Measurements from ENCODE around the gene MYO7B. TPM values are rescaled to one million over a fixed set of nuclear protein-coding genes. Genes with fewer than 3 reads are reported as not detected.
A peak's percentile ranks its signal among the peaks of the same experiment; 100 is the strongest.

MYO7B gene
- total RNA-seq, 3 donors from 2014 or later = 0.32 to 2.3 TPM; not detected in 1

- TF ChIP-seq POLR2A (IDR thresholded peaks at IDR 0.05) (no peak), POLR2AphosphoS5 (IDR thresholded peaks at IDR 0.05) (no peak), CTCF (IDR thresholded peaks at IDR 0.05) (no peak)
- Histone ChIP-seq H3K36me3 (no peaks in the 10 kb centered on the region), H3K27me3 (no peaks in the 10 kb centered on the region), H3K27ac (peak overlapping the region; percentile 1 to 55), H3K4me1 (peaks cover 0 to 6% of the 10 kb centered on the region in 2 donors), H3K4me3 (no peak overlapping the region), H3K9me3 (no peaks in the 10 kb centered on the region)
- peak in 1 of 2 donors; percentile 37 for DNase-seq (ENCODE audit: low spot score in 2 of 2)
- intact Hi-C loops (cut with DNase I; ENCODE audit: low total_unique reads) = no loop called here
These were observed 126.5 kb downstream of the MYO7B start for GRCh38 chr2:127661949-127662510.

GRCh38 chr2:127662937-127663565 is 127.6 kb downstream of the MYO7B start:
- DNase-seq (ENCODE audit: low spot score in 2 of 2) = peak in 1 of 2 donors; percentile 33
- intact Hi-C loops (cut with DNase I; ENCODE audit: low total_unique reads) = no loop called here
- peak overlapping the region in 1 of 2 donors; percentile 68 for H3K27ac ChIP-seq
- H3K27me3 ChIP-seq = no peaks in the 10 kb centered on the region
- H3K4me3 ChIP-seq = peak overlapping the region in 1 of 3 donors; percentile 66
- no peak for TF ChIP-seq CTCF (IDR thresholded peaks at IDR 0.05)
- TF ChIP-seq POLR2AphosphoS5 (IDR thresholded peaks at IDR 0.05) = no peak
- TF ChIP-seq POLR2A (IDR thresholded peaks at IDR 0.05) = no peak
- H3K36me3 ChIP-seq = no peaks in the 10 kb centered on the region
- H3K4me1 ChIP-seq = peaks cover 0 to 6% of the 10 kb centered on the region in 2 donors
- no peaks in the 10 kb centered on the region for H3K9me3 ChIP-seq

- Histone ChIP-seq H3K27me3 (no peaks in the 10 kb centered on the region), H3K4me1 (peaks cover 0 to 6% of the 10 kb centered on the region in 2 donors), H3K4me3 (peak overlapping the region; percentile 31 to 66 (median 32)), H3K27ac (peak overlapping the region in 1 of 2 donors; percentile 68), H3K9me3 (no peaks in the 10 kb centered on the region), H3K36me3 (no peaks in the 10 kb centered on the region)
- DNase-seq (ENCODE audit: low spot score in 2 of 2) = peak in 1 of 2 donors; percentile 45
- TF ChIP-seq POLR2AphosphoS5 (IDR thresholded peaks at IDR 0.05) = no peak
- no peak for TF ChIP-seq CTCF (IDR thresholded peaks at IDR 0.05)
- TF ChIP-seq POLR2A (IDR thresholded peaks at IDR 0.05) = no peak
- intact Hi-C loops (cut with DNase I; ENCODE audit: low total_unique reads) = no loop called here
These were observed 128.1 kb downstream of the MYO7B start for GRCh38 chr2:127663566-127664064.

- H3K36me3 ChIP-seq = no peaks in the 10 kb centered on the region
- TF ChIP-seq POLR2AphosphoS5 (IDR thresholded peaks at IDR 0.05) (no peak), CTCF (IDR thresholded peaks at IDR 0.05) (no peak), POLR2A (IDR thresholded peaks at IDR 0.05) (no peak)
These were observed 128.8 kb downstream of the MYO7B start for GRCh38 chr2:127664065-127664894.

More at GRCh38 chr2:127664065-127664894, 128.8 kb downstream of the MYO7B start:
- Histone ChIP-seq H3K4me3 (peak overlapping the region; percentile 31 to 66 (median 32)), H3K9me3 (no peaks in the 10 kb centered on the region), H3K4me1 (peaks cover 0 to 6% of the 10 kb centered on the region in 2 donors), H3K27ac (peak overlapping the region; percentile 40 to 73), H3K27me3 (no peaks in the 10 kb centered on the region)
- intact Hi-C loops (cut with DNase I; ENCODE audit: low total_unique reads) = no loop called here
- DNase-seq (ENCODE audit: low spot score in 2 of 2) = peak in 1 of 2 donors; percentile 47

All from breast epithelium (tissue), 4 donors.